Measurements from ENCODE around the gene LRRFIP1. TPM values are rescaled to one million over a fixed set of nuclear protein-coding genes. Genes with fewer than 3 reads are reported as not detected.
"Not testable (repeated sequence)": the region's sequence is repeated elsewhere in the genome, so short reads cannot be mapped to it uniquely, and the experiment has no call there.

LRRFIP1 gene
- total RNA-seq, 2 donors from 2014 or later: 175 to 225 TPM

- H3K4me3 Mint-ChIP-seq: no peak overlapping the region
- H3K27me3 Mint-ChIP-seq: no peaks in the 10 kb centered on the region
- no peak for DNase-seq
- H3K4me1 Mint-ChIP-seq: peaks cover 18% of the 10 kb centered on the region
- no peak for ATAC-seq
- H3K27ac Mint-ChIP-seq: peak overlapping the region; percentile 53
- H3K9me3 ChIP-seq (ENCODE audit: control insufficient read depth, low read length, poor library complexity, severe bottlenecking): no peaks in the 10 kb centered on the region
- H3K36me3 Mint-ChIP-seq (ENCODE audit: low read depth): peaks cover 15% of the 10 kb centered on the region
Observed at GRCh38 chr2:237766340-237766739, 139.0 kb downstream of the LRRFIP1 start.

GRCh38 chr2:237772513-237772912, 145.1 kb downstream of the LRRFIP1 start:
- no peaks in the 10 kb centered on the region for H3K27me3 Mint-ChIP-seq
- DNase-seq: no peak

GRCh38 chr2:237773826-237774225, 146.4 kb downstream of the LRRFIP1 start:
- Mint-ChIP-seq H3K36me3 (ENCODE audit: low read depth) (peaks cover 20% of the 10 kb centered on the region), H3K27me3 (no peaks in the 10 kb centered on the region), H3K27ac (peak overlapping the region; percentile 88), H3K4me3 (no peak overlapping the region), H3K4me1 (peaks cover 10% of the 10 kb centered on the region)
- no peak for DNase-seq
- ATAC-seq: no peak
- no peaks in the 10 kb centered on the region for H3K9me3 ChIP-seq (ENCODE audit: control insufficient read depth, low read length, poor library complexity, severe bottlenecking)

More at GRCh38 chr2:237772513-237772912, 145.1 kb downstream of the LRRFIP1 start:
- Mint-ChIP-seq H3K4me3 (peak overlapping the region; percentile 36), H3K36me3 (ENCODE audit: low read depth) (peaks cover 16% of the 10 kb centered on the region), H3K27ac (peak overlapping the region; percentile 62), H3K4me1 (peaks cover 8% of the 10 kb centered on the region)
- no peak for ATAC-seq
- no peaks in the 10 kb centered on the region for H3K9me3 ChIP-seq (ENCODE audit: control insufficient read depth, low read length, poor library complexity, severe bottlenecking)

- peak overlapping the region; percentile 88 for H3K27ac Mint-ChIP-seq
- no peak for DNase-seq
- H3K27me3 Mint-ChIP-seq: no peaks in the 10 kb centered on the region
- ATAC-seq: peak; percentile 60
- peak overlapping the region; percentile 60 for H3K4me3 Mint-ChIP-seq
- H3K9me3 ChIP-seq (ENCODE audit: control insufficient read depth, low read length, poor library complexity, severe bottlenecking): no peaks in the 10 kb centered on the region
- H3K36me3 Mint-ChIP-seq (ENCODE audit: low read depth): peaks cover 20% of the 10 kb centered on the region
- peaks cover 10% of the 10 kb centered on the region for H3K4me1 Mint-ChIP-seq
Observed at GRCh38 chr2:237774811-237775553, 147.6 kb downstream of the LRRFIP1 start.

- H3K27ac Mint-ChIP-seq: no peak overlapping the region
- H3K9me3 ChIP-seq (ENCODE audit: control insufficient read depth, low read length, poor library complexity, severe bottlenecking): no peaks in the 10 kb centered on the region
- no peak for ATAC-seq
- H3K36me3 Mint-ChIP-seq (ENCODE audit: low read depth): peaks cover 30% of the 10 kb centered on the region
- H3K27me3 Mint-ChIP-seq: no peaks in the 10 kb centered on the region
- no peak for DNase-seq
- H3K4me3 Mint-ChIP-seq: peak overlapping the region; percentile 7
- H3K4me1 Mint-ChIP-seq: peaks cover 7% of the 10 kb centered on the region
Observed at GRCh38 chr2:237779521-237779920, 152.1 kb downstream of the LRRFIP1 start.

GRCh38 chr2:237782181-237782580, 154.8 kb downstream of the LRRFIP1 start:
- ATAC-seq (no peak), DNase-seq (no peak)
- Mint-ChIP-seq H3K4me1 (peaks cover 3% of the 10 kb centered on the region), H3K27me3 (no peaks in the 10 kb centered on the region), H3K36me3 (ENCODE audit: low read depth) (peaks cover 21% of the 10 kb centered on the region), H3K27ac (no peak overlapping the region), H3K4me3 (no peak overlapping the region)
- no peaks in the 10 kb centered on the region for H3K9me3 ChIP-seq (ENCODE audit: control insufficient read depth, low read length, poor library complexity, severe bottlenecking)

- not testable (repeated sequence) for H3K9me3 ChIP-seq (ENCODE audit: control insufficient read depth, low read length, poor library complexity, severe bottlenecking); H3K4me3 Mint-ChIP-seq; H3K27me3 Mint-ChIP-seq; DNase-seq; H3K27ac Mint-ChIP-seq; ATAC-seq; H3K4me1 Mint-ChIP-seq
- H3K36me3 Mint-ChIP-seq (ENCODE audit: low read depth): peaks cover 14% of the 10 kb centered on the region
Observed at GRCh38 chr2:237783678-237784077, 156.3 kb downstream of the LRRFIP1 start.

GRCh38 chr2:237786936-237787335, 159.5 kb downstream of the LRRFIP1 start:
- no peak for ATAC-seq
- Mint-ChIP-seq H3K27me3 (no peaks in the 10 kb centered on the region), H3K4me1 (peaks cover 9% of the 10 kb centered on the region), H3K27ac (no peak overlapping the region), H3K4me3 (no peak overlapping the region), H3K36me3 (ENCODE audit: low read depth) (peaks cover 4% of the 10 kb centered on the region)
- H3K9me3 ChIP-seq (ENCODE audit: control insufficient read depth, low read length, poor library complexity, severe bottlenecking): no peaks in the 10 kb centered on the region
- DNase-seq: no peak

GRCh38 chr2:237790353-237790752, 163.0 kb downstream of the LRRFIP1 start:
- Mint-ChIP-seq H3K27ac (no peak overlapping the region), H3K4me3 (no peak overlapping the region), H3K4me1 (peaks cover 9% of the 10 kb centered on the region), H3K27me3 (no peaks in the 10 kb centered on the region), H3K36me3 (ENCODE audit: low read depth) (no peaks in the 10 kb centered on the region)
- no peaks in the 10 kb centered on the region for H3K9me3 ChIP-seq (ENCODE audit: control insufficient read depth, low read length, poor library complexity, severe bottlenecking)
- ATAC-seq: no peak
- DNase-seq: no peak

- ATAC-seq (no peak), DNase-seq (no peak)
- no peak overlapping the region for H3K4me3 Mint-ChIP-seq
- H3K27me3 Mint-ChIP-seq: no peaks in the 10 kb centered on the region
- no peaks in the 10 kb centered on the region for H3K36me3 Mint-ChIP-seq (ENCODE audit: low read depth)
- no peak overlapping the region for H3K27ac Mint-ChIP-seq
- H3K4me1 Mint-ChIP-seq: peaks cover 9% of the 10 kb centered on the region
- H3K9me3 ChIP-seq (ENCODE audit: control insufficient read depth, low read length, poor library complexity, severe bottlenecking): no peaks in the 10 kb centered on the region
Observed at GRCh38 chr2:237791977-237792727, 164.8 kb downstream of the LRRFIP1 start.

GRCh38 chr2:237797253-237797652, 169.9 kb downstream of the LRRFIP1 start:
- H3K27me3 Mint-ChIP-seq: no peaks in the 10 kb centered on the region
- H3K9me3 ChIP-seq (ENCODE audit: control insufficient read depth, low read length, poor library complexity, severe bottlenecking): no peaks in the 10 kb centered on the region
- DNase-seq: no peak
- ATAC-seq: no peak
- H3K4me3 Mint-ChIP-seq: no peak overlapping the region
- H3K36me3 Mint-ChIP-seq (ENCODE audit: low read depth): peaks cover 2% of the 10 kb centered on the region
- H3K4me1 Mint-ChIP-seq: no peaks in the 10 kb centered on the region
- H3K27ac Mint-ChIP-seq: no peak overlapping the region

GRCh38 chr2:237798236-237799059, 171.1 kb downstream of the LRRFIP1 start, which contains the start of gene RBM44:
RBM44 (plus strand) TSS chr2:237798779; CDS start chr2:237813610, 14,831 bp downstream.
- H3K9me3 ChIP-seq (ENCODE audit: control insufficient read depth, low read length, poor library complexity, severe bottlenecking): no peaks in the 10 kb centered on the region
- Mint-ChIP-seq H3K27me3 (no peaks in the 10 kb centered on the region), H3K4me1 (no peaks in the 10 kb centered on the region), H3K27ac (no peak within 1 kb of the TSS), H3K36me3 (ENCODE audit: low read depth) (peaks cover 2% of the 10 kb centered on the region), H3K4me3 (no peak within 1 kb of the TSS)
- DNase-seq: no peak
- ATAC-seq: no peak

- Mint-ChIP-seq H3K36me3 (ENCODE audit: low read depth) (peaks cover 2% of the 10 kb centered on the region), H3K4me3 (no peak overlapping the region), H3K27me3 (no peaks in the 10 kb centered on the region), H3K4me1 (no peaks in the 10 kb centered on the region), H3K27ac (no peak overlapping the region)
- ATAC-seq: no peak
- H3K9me3 ChIP-seq (ENCODE audit: control insufficient read depth, low read length, poor library complexity, severe bottlenecking): no peaks in the 10 kb centered on the region
- no peak for DNase-seq
Observed at GRCh38 chr2:237799060-237799428, 171.7 kb downstream of the LRRFIP1 start.

All from T-helper 17 cell (primary cell).